Mesendoderm (in vitro differentiated cells): Measurements from ENCODE around the gene SIX4.
"Not testable (repeated sequence)": the region's sequence is repeated elsewhere in the genome, so short reads cannot be mapped to it uniquely, and the experiment has no call there.

Source experiments
- DNase-seq: peaks from one replicate; pipeline ENCODE4 v3.0.0; 2013
- H2AK5ac ChIP-seq: 2 replicates; pipeline ENCODE4 v1.6.1; 2013; ENCODE audit warnings: low read length, inconsistent platforms
- H2BK120ac ChIP-seq: 2 replicates; pipeline ENCODE4 v1.6.1; 2013; ENCODE audit warnings: low read depth, mild to moderate bottlenecking, low read length, moderate library complexity, mixed read lengths
- H2BK15ac ChIP-seq: replicated peaks from 2 replicates; pipeline ENCODE4 v1.6.1; 2013; ENCODE audit warnings: low read depth, mild to moderate bottlenecking, moderate library complexity
- H2BK5ac ChIP-seq: 2 replicates; pipeline ENCODE4 v1.6.1; 2013; ENCODE audit warnings: low read length, inconsistent platforms
- H3K18ac ChIP-seq: 2 replicates; pipeline ENCODE4 v1.6.1; 2013; ENCODE audit warnings: mild to moderate bottlenecking, low read length, mixed read lengths
- H3K23ac ChIP-seq: one replicate; pipeline ENCODE4 v1.6.1; 2013; ENCODE audit warnings: low read length
- H3K27ac ChIP-seq: 2 replicates; pipeline ENCODE4 v1.5.1; 2013; ENCODE audit warnings: low read depth, mild to moderate bottlenecking, inconsistent platforms, low read length, moderate library complexity
- H3K27me3 ChIP-seq: 2 replicates; pipeline ENCODE4 v1.6.1; 2013; ENCODE audit warnings: low read length, control low read depth, mild to moderate bottlenecking, inconsistent platforms; ENCODE audit not compliant: insufficient read depth, poor library complexity
- H3K36me3 ChIP-seq: 2 replicates; pipeline ENCODE4 v1.6.1; 2013; ENCODE audit warnings: low read length, inconsistent platforms; ENCODE audit not compliant: control insufficient read depth, insufficient read depth
- H3K4ac ChIP-seq: one replicate; pipeline ENCODE4 v1.6.1; 2013; ENCODE audit warnings: low read depth, mild to moderate bottlenecking, low read length, moderate library complexity
- H3K4me1 ChIP-seq: 2 replicates; pipeline ENCODE4 v1.6.1; 2013; ENCODE audit warnings: low read depth, low read length, inconsistent platforms; ENCODE audit not compliant: control insufficient read depth
- H3K4me2 ChIP-seq: 2 replicates; pipeline ENCODE4 v1.6.1; 2013; ENCODE audit warnings: low read length
- H3K4me3 ChIP-seq: 2 replicates; pipeline ENCODE4 v1.5.1; 2013; ENCODE audit warnings: mild to moderate bottlenecking, low read length
- H3K56ac ChIP-seq: one replicate; pipeline ENCODE4 v1.6.1; 2013; ENCODE audit warnings: low read length
- H3K79me1 ChIP-seq: 2 replicates; pipeline ENCODE4 v1.6.1; 2013; ENCODE audit warnings: low read length, inconsistent platforms
- H3K79me2 ChIP-seq: 2 replicates; pipeline ENCODE4 v1.6.1; 2013; ENCODE audit warnings: mild to moderate bottlenecking, low read length; ENCODE audit not compliant: control insufficient read depth, insufficient read depth
- H3K9ac ChIP-seq: 2 replicates; pipeline ENCODE4 v1.6.1; 2013; ENCODE audit warnings: low read length, inconsistent platforms
- H4K5ac ChIP-seq: one replicate; pipeline ENCODE4 v1.6.1; 2013; ENCODE audit warnings: low read length
- H4K8ac ChIP-seq: one replicate; pipeline ENCODE4 v1.6.1; 2013; ENCODE audit warnings: low read depth, mild to moderate bottlenecking, control low read depth, low read length, moderate library complexity
- WGBS: extraction: QIAGEN DNeasy Blood & Tissue Kit; methylation state at CpG from one replicate; pipeline ENCODE4 v1.1.7; 2013; ENCODE audit warnings: low lambda C conversion rate, missing lambda C conversion rate; ENCODE audit not compliant: insufficient coverage; ENCODE audit errors: extremely low coverage; 5-methylcytosine and 5-hydroxymethylcytosine counted together

SIX4 gene

GRCh38 chr14:60731291-60731690 is 7.1 kb upstream of the SIX4 start:
- H3K18ac ChIP-seq, H3K4me1 ChIP-seq, H2BK120ac ChIP-seq, H4K5ac ChIP-seq, DNase-seq, H2BK15ac ChIP-seq, H2AK5ac ChIP-seq, H3K9ac ChIP-seq, H3K27ac ChIP-seq, H3K4ac ChIP-seq, H4K8ac ChIP-seq, H3K79me1 ChIP-seq, H3K56ac ChIP-seq, H3K23ac ChIP-seq, H3K36me3 ChIP-seq, H2BK5ac ChIP-seq, H3K4me3 ChIP-seq, H3K4me2 ChIP-seq, H3K27me3 ChIP-seq: not testable (repeated sequence)
- WGBS: no CpG with 5 or more reads among the region's 5 CpGs
- H3K79me2 ChIP-seq: peaks cover 12% of the 10 kb centered on the region

- Histone ChIP-seq H3K4me2 (peak overlapping the region; percentile 86), H3K18ac (peak overlapping the region; percentile 75), H3K36me3 (peaks cover 1% of the 10 kb centered on the region), H2BK5ac (peak overlapping the region; percentile 31), H3K27ac (peak overlapping the region; percentile 91), H3K79me1 (peaks cover 8% of the 10 kb centered on the region), H3K4me1 (peaks cover 11% of the 10 kb centered on the region), H4K8ac (no peak overlapping the region), H3K27me3 (no peaks in the 10 kb centered on the region), H3K79me2 (peaks cover 29% of the 10 kb centered on the region), H2BK120ac (peak overlapping the region; percentile 23), H2AK5ac (no peak overlapping the region), H3K23ac (peak overlapping the region; percentile 99), H3K56ac (peak overlapping the region; percentile 98), H3K4ac (peak overlapping the region; percentile 98), H3K9ac (peak overlapping the region; percentile 93), H3K4me3 (peak overlapping the region; percentile 49), H4K5ac (no peak overlapping the region), H2BK15ac (peak overlapping the region; percentile 48)
- no CpG with 5 or more reads among the region's 78 CpGs for WGBS
- DNase-seq: peak; percentile 81
Measured at GRCh38 chr14:60723116-60723906, 840 bp downstream of the SIX4 start.

GRCh38 chr14:60722357-60723115 is 1.6 kb downstream of the SIX4 start:
- Histone ChIP-seq H2BK15ac (peak overlapping the region; percentile 48), H3K27ac (peak overlapping the region; percentile 86), H3K4me3 (peak overlapping the region; percentile 49), H3K9ac (peak overlapping the region; percentile 93), H3K18ac (peak overlapping the region; percentile 75), H2BK5ac (no peak overlapping the region), H3K4ac (peak overlapping the region; percentile 98), H3K56ac (peak overlapping the region; percentile 98), H3K4me1 (peaks cover 11% of the 10 kb centered on the region), H3K36me3 (peaks cover 1% of the 10 kb centered on the region), H3K4me2 (peak overlapping the region; percentile 95), H3K79me2 (peaks cover 29% of the 10 kb centered on the region), H2BK120ac (peak overlapping the region; percentile 23), H4K5ac (no peak overlapping the region), H4K8ac (no peak overlapping the region), H3K79me1 (peaks cover 8% of the 10 kb centered on the region), H3K27me3 (no peaks in the 10 kb centered on the region), H3K23ac (peak overlapping the region; percentile 99), H2AK5ac (no peak overlapping the region)
- DNase-seq: peak; percentile 82
- no CpG with 5 or more reads among the region's 60 CpGs for WGBS

- H3K56ac ChIP-seq: peak overlapping the region; percentile 98
- DNase-seq: no peak
- H3K23ac ChIP-seq: no peak overlapping the region
- peak overlapping the region; percentile 95 for H3K4me2 ChIP-seq
- peaks cover 8% of the 10 kb centered on the region for H3K79me1 ChIP-seq
- H3K4me3 ChIP-seq: peak overlapping the region; percentile 49
- H3K18ac ChIP-seq: peak overlapping the region; percentile 52
- H4K5ac ChIP-seq: no peak overlapping the region
- H2BK5ac ChIP-seq: no peak overlapping the region
- H3K27me3 ChIP-seq: no peaks in the 10 kb centered on the region
- peaks cover 11% of the 10 kb centered on the region for H3K4me1 ChIP-seq
- no CpG with 5 or more reads among the region's 11 CpGs for WGBS
- peaks cover 1% of the 10 kb centered on the region for H3K36me3 ChIP-seq
- no peak overlapping the region for H3K4ac ChIP-seq
- H4K8ac ChIP-seq: no peak overlapping the region
- H2BK120ac ChIP-seq: no peak overlapping the region
- no peak overlapping the region for H2BK15ac ChIP-seq
- H3K9ac ChIP-seq: peak overlapping the region; percentile 80
- no peak overlapping the region for H2AK5ac ChIP-seq
- peak overlapping the region; percentile 19 for H3K27ac ChIP-seq
- H3K79me2 ChIP-seq: peaks cover 29% of the 10 kb centered on the region
Measured at GRCh38 chr14:60722107-60722356, 2.1 kb downstream of the SIX4 start.

- peak overlapping the region; percentile 80 for H3K9ac ChIP-seq
- peaks cover 8% of the 10 kb centered on the region for H3K79me1 ChIP-seq
- H4K5ac ChIP-seq: no peak overlapping the region
- no peak overlapping the region for H2AK5ac ChIP-seq
- H3K27ac ChIP-seq: peak overlapping the region; percentile 27
- peak overlapping the region; percentile 98 for H3K56ac ChIP-seq
- H2BK5ac ChIP-seq: no peak overlapping the region
- no peak overlapping the region for H2BK15ac ChIP-seq
- peak overlapping the region; percentile 49 for H3K4me3 ChIP-seq
- H4K8ac ChIP-seq: no peak overlapping the region
- WGBS: no CpG with 5 or more reads among the region's 70 CpGs
- H3K27me3 ChIP-seq: no peaks in the 10 kb centered on the region
- H3K4me2 ChIP-seq: peak overlapping the region; percentile 95
- H2BK120ac ChIP-seq: no peak overlapping the region
- H3K23ac ChIP-seq: no peak overlapping the region
- no peak overlapping the region for H3K4ac ChIP-seq
- peak; percentile 78 for DNase-seq
- H3K79me2 ChIP-seq: peaks cover 29% of the 10 kb centered on the region
- peak overlapping the region; percentile 76 for H3K18ac ChIP-seq
- H3K36me3 ChIP-seq: peaks cover 1% of the 10 kb centered on the region
- peaks cover 11% of the 10 kb centered on the region for H3K4me1 ChIP-seq
Measured at GRCh38 chr14:60721326-60722106, 2.6 kb downstream of the SIX4 start.
